SU-DHL-6 (cell line): ENCODE data around the gene MANEAL.

Source experiments
- H2AFZ ChIP-seq: fragments of 200-600 bp; sonication (generic); 2 replicates; pipeline ENCODE4 v1.6.1; 2014; ENCODE audit warnings: low read depth, mild to moderate bottlenecking, moderate library complexity, mixed read lengths, antibody characterized with exemption, low read length; ENCODE audit not compliant: severe bottlenecking
- H3F3A ChIP-seq: fragments of 200-600 bp; shearing (Covaris generic); 2 replicates; pipeline ENCODE4 v1.6.0; 2016; ENCODE audit warnings: antibody characterized with exemption, mild to moderate bottlenecking; ENCODE audit not compliant: insufficient read depth
- H3K27ac ChIP-seq: fragments of 200-600 bp; sonication (generic); 2 replicates; pipeline ENCODE4 v1.5.1; 2016; ENCODE audit warnings: low read depth, mild to moderate bottlenecking, low read length, moderate library complexity, mixed read lengths
- H3K27me3 ChIP-seq: fragments of 200-600 bp; sonication (generic), shearing (Covaris generic); 2 replicates; pipeline ENCODE4 v1.6.0; 2014; ENCODE audit warnings: mild to moderate bottlenecking, low read length
- H3K36me3 ChIP-seq: fragments of 200-600 bp; sonication (generic); 2 replicates; pipeline ENCODE4 v1.6.1; 2014; ENCODE audit warnings: mild to moderate bottlenecking, low read length, mixed read lengths
- H3K4me2 ChIP-seq: fragments of 300-600, 200-600 bp; shearing (Covaris generic), sonication (generic); 2 replicates; pipeline ENCODE4 v1.6.0; 2014; ENCODE audit warnings: low read length, low read depth, mild to moderate bottlenecking; ENCODE audit not compliant: poor library complexity, severe bottlenecking
- H3K4me3 ChIP-seq: fragments of 200-600 bp; sonication (generic); 2 replicates; pipeline ENCODE4 v1.5.1; 2014; ENCODE audit warnings: antibody characterized with exemption, low read length, mild to moderate bottlenecking, mixed read lengths; ENCODE audit not compliant: insufficient read depth, poor library complexity, severe bottlenecking
- H3K79me2 ChIP-seq: fragments of 200-600 bp; sonication (generic); 2 replicates; pipeline ENCODE4 v1.6.1; 2014; ENCODE audit warnings: mild to moderate bottlenecking, low read length, moderate library complexity; ENCODE audit not compliant: insufficient read depth
- H3K9ac ChIP-seq: fragments of 200-600 bp; sonication (generic); 2 replicates; pipeline ENCODE4 v1.7.0; 2014; ENCODE audit warnings: mild to moderate bottlenecking, low read length
- H3K9me2 ChIP-seq: fragments of 200-600 bp; sonication (generic); replicated peaks from 2 replicates; pipeline ENCODE4 v1.6.1; 2014; ENCODE audit warnings: low read length; ENCODE audit not compliant: insufficient read depth
- H3K9me3 ChIP-seq: fragments of 200-600 bp; sonication (generic); 2 replicates; pipeline ENCODE4 v1.6.1; 2014; ENCODE audit warnings: low read length, mixed read lengths; ENCODE audit not compliant: insufficient read depth
- H4K20me1 ChIP-seq: fragments of 200-600 bp; sonication (generic); 2 replicates; pipeline ENCODE4 v1.6.1; 2014; ENCODE audit warnings: low read depth, mild to moderate bottlenecking, antibody characterized with exemption, low read length, moderate library complexity, mixed read lengths
- EZH2phosphoT487 ChIP-seq: fragments of 200-600 bp; sonication (generic), shearing (Covaris generic); conservative IDR thresholded peaks from 2 replicates; pipeline ENCODE4 v1.6.1; 2018; ENCODE audit warnings: mild to moderate bottlenecking, antibody characterized with exemption, low read length, moderate library complexity, mixed read lengths
- TF ChIP-seq, protein P1 (sequence below): fragments of 200-600 bp; sonication (generic); IDR thresholded peaks from one replicate; pipeline ENCODE4 v1.5.1; 2017; ENCODE audit warnings: antibody characterized with exemption, mild to moderate bottlenecking, low read length, moderate library complexity; ENCODE audit not compliant: insufficient read depth, poor library complexity, severe bottlenecking

The MANEAL gene

DNA sequence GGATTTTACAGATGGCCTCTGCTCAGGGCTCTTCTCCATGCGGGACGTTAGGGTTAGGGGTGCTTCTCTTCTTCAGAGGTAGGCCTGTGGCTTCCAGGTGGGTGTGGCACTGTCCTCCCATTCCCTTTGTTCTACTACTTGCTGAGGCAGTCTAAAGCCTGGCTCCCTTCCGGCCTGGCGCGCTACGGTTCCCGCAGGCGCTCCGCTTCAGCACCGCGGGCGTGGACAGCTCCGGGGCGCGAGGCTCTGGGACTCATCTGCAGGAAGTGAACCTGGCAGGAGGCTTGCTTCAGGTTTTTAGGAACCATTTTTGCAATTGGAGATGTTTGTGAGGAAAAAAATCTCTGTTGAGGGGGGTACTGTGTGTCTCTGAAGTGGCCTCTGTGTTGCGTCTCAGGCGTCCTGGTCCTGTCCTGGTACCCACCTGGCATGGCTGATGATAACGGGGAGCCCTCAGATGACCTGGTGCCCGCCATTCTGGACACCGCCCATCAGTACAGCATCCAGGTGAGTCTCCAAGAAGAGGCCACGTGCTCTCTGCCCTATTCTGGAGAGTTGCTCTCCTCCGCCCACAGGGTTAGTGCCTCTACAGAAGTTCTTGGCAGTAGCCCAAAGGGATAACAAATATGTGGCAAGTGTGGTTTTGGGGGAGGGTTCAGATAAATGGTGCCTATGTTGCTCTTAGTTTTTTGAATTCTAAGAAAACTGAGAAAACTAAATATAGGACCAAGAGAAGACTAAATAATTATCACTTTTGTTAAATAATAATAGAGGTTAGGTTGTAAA lies 1.9 kb downstream of the MANEAL start:
- Histone ChIP-seq H3K4me3 (peak overlapping the region; percentile 76), H3K36me3 (no peaks in the 10 kb centered on the region), H3F3A (peaks cover 1% of the 10 kb centered on the region; the same call in 1 of the 2 replicates), H3K9ac (peak overlapping the region; percentile 86), H3K9me2 (no peaks in the 10 kb centered on the region), H3K4me2 (peak overlapping the region; percentile 90), H3K9me3 (no peaks in the 10 kb centered on the region), H4K20me1 (no peaks in the 10 kb centered on the region), H3K27ac (no peak overlapping the region), H2AFZ (no peak overlapping the region), H3K27me3 (no peaks in the 10 kb centered on the region), H3K79me2 (peaks cover 6% of the 10 kb centered on the region)
- TF ChIP-seq, protein P1, sequence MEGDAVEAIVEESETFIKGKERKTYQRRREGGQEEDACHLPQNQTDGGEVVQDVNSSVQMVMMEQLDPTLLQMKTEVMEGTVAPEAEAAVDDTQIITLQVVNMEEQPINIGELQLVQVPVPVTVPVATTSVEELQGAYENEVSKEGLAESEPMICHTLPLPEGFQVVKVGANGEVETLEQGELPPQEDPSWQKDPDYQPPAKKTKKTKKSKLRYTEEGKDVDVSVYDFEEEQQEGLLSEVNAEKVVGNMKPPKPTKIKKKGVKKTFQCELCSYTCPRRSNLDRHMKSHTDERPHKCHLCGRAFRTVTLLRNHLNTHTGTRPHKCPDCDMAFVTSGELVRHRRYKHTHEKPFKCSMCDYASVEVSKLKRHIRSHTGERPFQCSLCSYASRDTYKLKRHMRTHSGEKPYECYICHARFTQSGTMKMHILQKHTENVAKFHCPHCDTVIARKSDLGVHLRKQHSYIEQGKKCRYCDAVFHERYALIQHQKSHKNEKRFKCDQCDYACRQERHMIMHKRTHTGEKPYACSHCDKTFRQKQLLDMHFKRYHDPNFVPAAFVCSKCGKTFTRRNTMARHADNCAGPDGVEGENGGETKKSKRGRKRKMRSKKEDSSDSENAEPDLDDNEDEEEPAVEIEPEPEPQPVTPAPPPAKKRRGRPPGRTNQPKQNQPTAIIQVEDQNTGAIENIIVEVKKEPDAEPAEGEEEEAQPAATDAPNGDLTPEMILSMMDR = no peak
- no peak for TF ChIP-seq EZH2phosphoT487

DNA sequence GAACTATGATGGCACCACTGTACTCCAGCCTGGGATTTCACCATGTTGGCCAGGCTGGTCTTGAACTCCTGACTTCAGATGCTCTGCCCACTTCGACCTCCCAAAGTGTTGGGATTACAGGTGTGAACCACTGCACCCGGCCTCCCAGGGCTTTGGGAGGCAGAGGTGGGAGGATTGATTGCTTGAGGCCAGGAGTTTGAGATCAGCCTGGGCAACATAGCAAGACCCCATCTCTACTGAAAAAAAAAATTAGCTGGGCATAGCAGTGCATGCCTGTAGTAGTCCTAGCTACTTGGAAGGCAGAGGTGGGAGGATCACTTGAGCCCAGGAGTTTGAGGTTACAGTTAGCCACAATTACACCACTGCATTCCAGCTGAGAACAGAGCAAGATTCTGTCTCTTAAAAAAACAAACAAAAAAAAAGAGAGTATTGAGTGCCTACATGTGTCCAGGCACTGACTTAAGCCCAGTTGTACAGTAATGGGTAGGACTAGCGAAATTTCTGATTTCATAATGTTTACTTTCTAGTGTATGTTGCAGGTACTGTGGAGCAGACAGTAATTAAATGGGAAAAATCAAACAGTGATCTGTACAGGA lies 4.2 kb downstream of the MANEAL start:
- H3K27me3 ChIP-seq = no peaks in the 10 kb centered on the region
- H3K36me3 ChIP-seq = peaks cover 5% of the 10 kb centered on the region
- no peak overlapping the region for H3K9ac ChIP-seq
- H3K27ac ChIP-seq = no peak overlapping the region
- no peak overlapping the region for H2AFZ ChIP-seq
- H3F3A ChIP-seq = peaks cover 12% of the 10 kb centered on the region
- H4K20me1 ChIP-seq = no peaks in the 10 kb centered on the region; the same call in 1 of the 2 replicates
- no peaks in the 10 kb centered on the region for H3K9me2 ChIP-seq
- H3K4me3 ChIP-seq = no peak overlapping the region
- no peaks in the 10 kb centered on the region for H3K9me3 ChIP-seq
- no peak overlapping the region for H3K4me2 ChIP-seq
- H3K79me2 ChIP-seq = peaks cover 6% of the 10 kb centered on the region
- TF ChIP-seq, protein P1 = no peak
- no peak for TF ChIP-seq EZH2phosphoT487

GRCh38 chr1:37802439-37802838 lies 8.8 kb downstream of the MANEAL start:
- Histone ChIP-seq H3K9me2 (no peaks in the 10 kb centered on the region), H3K4me3 (no peak overlapping the region), H2AFZ (no peak overlapping the region), H3K9me3 (no peaks in the 10 kb centered on the region), H3K9ac (no peak overlapping the region), H3K36me3 (peaks cover 31% of the 10 kb centered on the region), H3K79me2 (peaks cover 24% of the 10 kb centered on the region), H4K20me1 (peaks cover 9% of the 10 kb centered on the region; the same call in 1 of the 2 replicates), H3K4me2 (no peak overlapping the region), H3K27ac (no peak overlapping the region), H3F3A (peaks cover 19% of the 10 kb centered on the region), H3K27me3 (no peaks in the 10 kb centered on the region)
- TF ChIP-seq, protein P1 = no peak
